Activated CD4-positive, alpha-beta T cell treated with anti-CD3 and anti-CD28 coated beads, Interleukin-10, Interleukin-2, amounts not matched to agents 100 ng/mL and 50 ng/mL, durations not matched to agents 16 hours and 8 hours (primary cell): ENCODE data around the gene ACTR3.

Experiments
- DNase-seq: peaks from one replicate; pipeline ENCODE4 v3.0.0-alpha.2; 2020

Gene ACTR3

DNA sequence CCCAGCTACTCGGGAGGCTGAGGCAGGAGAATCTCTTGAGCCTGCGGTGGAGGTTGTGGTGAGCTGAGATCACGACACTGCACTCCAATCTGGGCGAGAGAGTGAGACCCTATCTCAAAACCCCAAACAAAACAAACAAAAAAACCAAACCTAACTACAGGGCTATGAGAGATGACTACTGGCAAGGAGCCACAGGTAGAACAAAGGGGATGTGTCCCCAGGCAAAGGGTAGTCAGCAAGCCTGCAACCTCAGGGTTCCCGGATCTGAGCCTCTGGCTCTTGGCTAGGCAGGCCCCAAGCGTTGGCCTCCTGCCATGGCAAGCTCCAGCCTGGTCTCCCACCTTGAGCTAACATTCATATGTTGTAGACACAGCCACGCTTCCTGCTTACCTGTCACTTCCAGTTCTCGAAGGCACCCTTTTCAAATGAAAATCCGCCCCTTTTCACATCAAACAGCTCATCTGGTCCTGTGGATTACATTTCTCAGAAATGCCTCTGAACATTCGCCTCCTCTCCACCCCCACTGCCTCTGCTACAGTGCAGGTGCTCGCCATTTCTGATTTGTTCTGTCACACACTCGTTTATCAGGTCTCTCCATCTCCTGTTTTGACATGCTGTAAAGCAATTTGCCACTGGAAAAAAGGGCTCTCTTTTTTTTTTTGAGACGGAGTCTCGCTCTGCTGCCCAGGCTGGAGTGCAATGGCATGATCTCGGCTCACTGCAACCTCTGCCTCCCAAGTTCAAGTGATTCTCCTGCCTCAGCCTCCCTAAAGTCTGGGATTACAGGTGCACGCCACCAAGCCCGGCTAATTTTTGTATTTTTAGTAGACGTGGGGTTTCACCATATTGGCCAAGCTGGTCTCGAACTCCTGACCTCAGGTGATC, 13.1 kb upstream of the ACTR3 start:
- peak; percentile 81 for DNase-seq

DNA sequence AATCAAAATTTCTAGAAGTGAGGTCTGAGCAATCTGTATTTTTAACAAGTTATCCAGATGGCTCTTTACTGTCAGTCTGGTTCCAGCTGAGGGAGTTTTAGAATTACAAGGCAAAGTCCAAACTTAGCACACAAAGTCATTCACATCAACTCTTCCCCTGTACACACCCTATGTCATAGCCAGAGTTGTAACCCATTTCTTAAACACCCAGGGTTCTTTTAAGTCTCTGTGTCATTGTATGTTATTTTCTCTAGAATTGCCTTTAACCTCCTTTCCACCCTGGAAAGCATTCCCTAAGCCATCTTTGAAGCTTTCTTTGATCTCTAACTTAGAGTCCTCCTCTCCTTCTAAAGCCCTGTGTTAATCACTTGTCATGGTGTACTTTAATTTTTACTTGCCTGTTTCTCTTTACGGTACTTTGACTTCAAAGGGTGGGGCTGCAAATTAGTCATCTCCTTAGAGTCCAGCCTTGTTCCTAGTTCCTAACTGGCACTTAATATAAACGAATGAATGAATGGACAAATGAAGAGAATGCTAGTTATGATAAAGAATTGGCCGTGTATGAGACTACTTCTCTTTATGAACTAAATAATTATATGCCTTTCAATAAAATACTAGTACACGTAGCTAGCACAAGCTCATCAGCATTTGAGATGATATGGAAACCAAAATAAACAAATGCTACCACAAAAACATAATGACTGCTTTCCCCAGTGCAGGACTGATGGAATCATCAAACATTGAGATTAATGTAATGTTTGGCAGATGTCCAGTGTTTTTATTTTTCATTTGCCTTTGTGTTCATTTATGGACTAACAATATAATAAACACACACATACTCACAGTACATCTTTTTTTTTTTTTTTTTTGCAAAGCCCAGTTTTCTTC, 11.9 kb upstream of the ACTR3 start:
- DNase-seq = peak; percentile 35

DNA sequence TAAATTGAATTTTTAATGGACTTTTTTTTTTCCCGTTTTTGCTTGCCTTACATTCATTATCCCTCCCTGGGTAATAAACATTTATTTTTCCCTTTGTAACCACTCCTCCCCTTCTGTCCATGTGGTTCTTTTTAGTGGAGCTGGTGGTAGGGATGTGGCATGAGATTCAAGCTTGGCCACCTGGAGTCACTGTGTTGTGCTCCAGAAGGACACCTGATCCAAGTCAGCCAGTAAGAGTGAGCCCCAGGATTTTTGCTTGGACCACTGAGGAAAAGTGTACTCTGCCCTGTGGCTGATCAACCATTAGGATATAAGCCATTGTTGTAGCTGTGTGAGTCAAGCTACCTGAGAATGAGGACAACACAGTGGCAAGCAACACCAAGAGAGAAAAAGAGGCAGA, 11.1 kb upstream of the ACTR3 start:
- DNase-seq = no peak

DNA sequence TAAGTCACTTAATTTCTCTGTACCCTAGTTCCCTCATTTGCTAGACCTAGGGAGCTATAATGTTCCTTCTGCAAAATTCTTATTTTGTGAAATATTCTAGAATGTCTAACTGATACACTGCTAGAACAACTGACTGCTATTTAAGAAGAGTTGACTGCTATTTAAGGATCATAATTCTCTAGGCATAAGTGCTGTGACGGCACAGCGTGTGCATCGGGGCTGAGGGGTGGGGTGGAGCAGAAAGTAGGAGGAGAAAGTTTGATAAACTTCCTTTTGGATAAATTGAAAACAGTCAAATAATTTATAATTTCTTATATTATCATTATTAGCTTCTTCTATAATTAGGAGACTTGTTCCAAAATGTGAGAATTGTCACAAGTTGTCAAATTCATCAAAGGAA, 10.4 kb upstream of the ACTR3 start:
- DNase-seq = no peak

DNA sequence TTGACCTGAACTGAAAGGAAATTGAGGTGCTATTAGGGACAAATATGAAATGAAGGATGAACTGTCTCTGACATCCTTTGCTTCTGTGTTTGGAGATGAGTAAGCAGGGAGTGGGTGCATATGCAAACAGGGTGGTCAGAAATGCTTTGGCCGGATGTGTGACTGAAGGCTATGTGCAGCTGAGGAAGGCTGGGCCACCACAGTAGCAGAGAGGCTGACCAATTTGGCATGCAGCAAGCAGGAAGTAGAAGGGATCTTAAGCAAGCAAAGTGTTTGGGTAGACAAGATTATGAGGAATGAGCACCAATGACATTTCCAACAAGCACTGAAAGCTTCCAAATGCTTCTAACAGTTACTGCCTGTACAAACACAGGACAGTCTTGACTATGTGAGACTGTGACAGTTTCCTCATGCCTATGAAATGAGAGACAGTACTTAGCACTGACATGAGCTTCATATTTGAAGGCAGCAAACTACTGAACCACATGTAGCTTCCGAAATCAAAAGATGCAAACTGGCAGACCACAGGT, 3.3 kb upstream of the ACTR3 start:
- DNase-seq = peak; percentile 92

DNA sequence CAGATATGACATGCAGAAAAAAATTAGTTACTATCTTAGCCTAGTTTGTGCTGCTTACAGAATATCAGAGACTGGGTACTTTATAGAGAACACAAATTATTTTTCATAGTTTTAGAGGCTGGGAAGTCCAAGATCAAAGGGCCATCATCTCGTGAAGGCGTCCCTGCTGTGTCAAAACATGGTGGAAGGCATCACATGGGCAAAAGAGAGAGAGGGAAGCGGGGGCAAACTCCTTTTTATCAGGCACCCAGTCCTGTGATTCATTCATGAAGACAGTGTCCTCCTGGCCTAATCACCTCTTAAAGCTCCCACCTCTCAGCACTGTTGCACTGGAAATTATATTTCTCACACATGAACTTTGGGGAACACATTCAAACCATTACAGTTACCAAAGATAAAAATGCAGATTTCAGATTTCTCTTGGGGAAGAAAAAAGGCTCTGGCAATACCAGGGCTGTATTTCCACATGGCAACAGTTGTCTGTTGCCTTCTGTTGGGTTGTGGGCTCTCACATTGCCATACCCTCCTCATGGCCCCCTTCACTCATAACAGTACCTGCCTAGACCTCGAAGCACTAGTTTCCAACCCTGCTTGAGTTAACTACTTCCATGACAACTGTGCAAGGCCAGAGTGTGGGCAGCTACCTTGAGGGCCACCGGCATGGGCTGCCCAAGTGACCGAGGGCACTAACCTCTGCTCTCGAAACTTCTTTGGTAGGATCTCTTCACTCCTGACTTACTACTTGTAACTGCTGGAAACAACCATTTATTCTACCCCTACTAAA, 2.7 kb upstream of the ACTR3 start:
- DNase-seq = peak; percentile 71

DNA sequence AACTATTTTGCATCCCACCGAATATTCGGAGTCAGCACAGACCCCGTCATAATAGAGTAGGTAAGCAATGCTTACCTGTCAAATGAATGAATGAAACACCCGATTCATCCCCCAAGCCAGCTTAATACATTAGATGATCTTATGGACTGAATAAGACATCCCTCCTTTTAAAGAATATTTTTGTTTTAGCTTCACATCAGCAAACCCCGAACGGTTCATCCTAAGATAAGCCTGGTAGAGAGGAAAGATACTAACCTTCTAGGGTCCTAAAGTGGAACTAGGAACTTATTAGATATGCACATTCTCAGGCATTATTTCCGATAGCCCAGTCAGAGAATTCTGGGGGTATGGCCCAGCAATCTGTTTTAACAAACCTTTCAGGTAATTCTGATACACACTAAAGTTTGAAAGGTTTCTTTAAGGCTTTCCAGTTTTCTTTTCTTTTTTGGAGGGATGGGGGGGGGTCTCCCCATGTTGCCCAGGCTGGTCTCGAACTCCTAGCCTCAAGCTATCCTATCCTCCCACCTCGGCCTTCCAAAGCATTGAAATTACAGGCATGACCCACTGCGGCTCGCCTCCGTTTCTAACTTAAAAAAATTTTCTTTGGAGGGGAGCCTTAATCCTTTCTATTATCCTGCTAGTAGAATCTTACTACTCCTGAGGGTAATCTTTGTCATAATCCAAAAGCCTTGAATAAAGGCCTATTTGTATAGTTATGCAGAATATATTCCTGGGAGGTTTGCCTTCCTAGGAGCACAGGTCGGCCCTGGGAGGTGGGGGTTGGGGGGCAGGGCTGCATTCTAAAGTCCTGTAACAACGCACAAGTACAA, 1.0 kb upstream of the ACTR3 start:
- DNase-seq = no peak

DNA sequence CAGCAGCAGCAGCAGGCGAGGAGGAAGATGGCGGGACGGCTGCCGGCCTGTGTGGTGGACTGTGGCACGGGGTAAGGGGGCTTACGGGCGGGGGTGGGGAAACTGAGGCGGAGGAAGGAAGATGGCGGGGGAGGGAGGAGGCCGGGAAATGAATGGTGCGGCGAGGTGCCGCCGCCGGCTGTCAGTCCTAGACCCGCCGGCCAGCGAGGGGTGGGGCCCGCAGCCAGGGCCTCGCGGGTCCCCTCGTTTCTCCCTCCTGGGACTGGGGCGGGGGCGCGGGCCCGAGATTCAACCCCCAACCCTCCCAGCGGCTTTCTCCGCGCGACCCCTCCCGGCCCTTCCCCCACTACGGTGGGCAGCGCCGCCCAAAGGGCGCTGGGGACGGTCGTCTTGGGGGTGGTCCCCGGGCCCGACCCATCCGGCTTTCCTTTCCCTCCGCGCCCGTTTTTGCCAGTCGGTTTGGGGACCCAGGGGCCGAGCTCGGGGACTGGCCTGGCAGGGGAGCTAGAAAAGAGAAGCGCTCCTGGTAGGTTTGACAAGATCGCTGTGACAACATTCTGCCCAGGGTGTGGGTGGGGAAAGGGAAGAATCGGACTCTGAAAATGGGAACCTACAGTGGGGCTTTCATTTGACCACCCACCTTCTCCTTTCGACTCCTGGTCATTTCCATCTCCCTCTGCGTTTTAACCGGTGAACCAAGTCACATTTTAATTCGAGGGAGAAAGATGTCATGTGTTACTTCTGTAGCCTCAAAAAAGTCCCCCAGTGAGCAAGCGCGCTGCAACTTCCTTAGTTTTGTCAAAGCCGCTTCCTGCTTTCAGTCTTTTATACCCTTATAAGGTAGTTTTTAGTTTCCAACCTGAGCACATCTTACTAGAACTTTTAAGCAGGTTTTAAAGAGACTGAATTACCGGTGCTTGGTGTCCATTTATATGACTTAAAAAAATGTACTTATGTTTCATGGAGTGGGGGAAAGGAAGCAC, 655 bp downstream of the ACTR3 start:
- peak; percentile 88 for DNase-seq

DNA sequence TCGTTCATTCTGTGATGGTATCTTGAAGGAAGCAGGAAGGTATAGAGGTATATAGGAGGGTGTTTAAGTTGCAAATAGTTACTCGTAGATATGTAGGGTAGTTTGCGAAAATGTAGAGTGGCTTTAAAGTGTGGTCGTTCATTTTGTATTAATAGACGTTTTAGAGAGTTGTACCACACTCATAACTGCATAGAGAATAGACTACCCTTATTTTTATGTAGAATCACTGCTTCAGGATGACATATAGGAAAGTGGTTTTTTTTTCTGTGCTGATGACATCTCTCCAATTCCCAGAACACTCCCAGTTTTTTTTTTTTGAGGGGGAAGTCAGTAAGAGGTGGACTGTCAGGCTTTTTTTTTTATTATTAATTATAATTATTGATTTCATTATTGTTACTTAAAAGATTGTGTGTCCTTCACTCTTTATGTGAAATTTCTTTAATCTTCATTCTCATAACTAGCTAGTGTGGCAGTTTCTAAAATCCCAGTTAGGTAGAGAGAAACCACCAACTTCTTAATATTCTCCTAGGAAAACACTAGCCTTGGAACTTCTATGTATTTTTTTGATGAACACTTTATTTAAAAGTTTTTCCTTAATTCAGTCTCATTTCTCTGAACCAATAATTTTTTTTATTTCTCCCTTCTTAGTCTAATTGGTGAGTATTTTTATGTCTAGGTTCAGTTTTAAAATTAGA, 1.5 kb downstream of the ACTR3 start:
- DNase-seq = no peak

DNA sequence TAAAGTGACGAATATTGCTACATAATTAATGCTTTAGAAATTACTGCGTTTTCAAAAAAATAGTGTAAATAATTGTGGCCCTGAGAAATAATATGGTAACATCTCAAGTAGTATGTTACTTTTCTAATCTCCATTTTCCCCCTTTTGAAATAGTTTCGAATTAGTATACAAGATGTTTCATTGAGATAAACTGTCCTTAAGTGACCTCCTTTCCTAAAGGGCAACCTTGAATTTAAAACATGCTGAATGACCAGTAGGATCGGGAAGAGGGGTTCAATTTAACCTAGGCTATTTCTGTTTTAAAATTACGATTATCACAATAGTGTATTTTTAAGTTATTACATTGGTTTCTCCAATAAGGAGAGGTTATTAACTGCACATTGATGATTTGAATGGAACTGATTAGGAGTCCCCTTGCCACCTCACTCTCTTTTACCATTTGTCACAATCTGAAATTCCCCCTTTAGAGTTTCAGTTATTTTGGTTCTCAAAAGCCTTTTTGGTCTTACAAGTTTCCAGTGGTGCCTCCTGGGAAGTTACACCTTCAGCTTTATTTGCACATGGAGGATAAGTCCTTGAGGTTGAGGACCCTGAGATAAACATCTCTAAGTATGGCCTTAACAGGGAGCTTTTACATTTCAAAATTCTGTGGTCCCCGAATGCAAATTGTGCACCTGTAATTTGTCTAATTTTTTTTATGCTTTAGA, 2.3 kb downstream of the ACTR3 start:
- no peak for DNase-seq

DNA sequence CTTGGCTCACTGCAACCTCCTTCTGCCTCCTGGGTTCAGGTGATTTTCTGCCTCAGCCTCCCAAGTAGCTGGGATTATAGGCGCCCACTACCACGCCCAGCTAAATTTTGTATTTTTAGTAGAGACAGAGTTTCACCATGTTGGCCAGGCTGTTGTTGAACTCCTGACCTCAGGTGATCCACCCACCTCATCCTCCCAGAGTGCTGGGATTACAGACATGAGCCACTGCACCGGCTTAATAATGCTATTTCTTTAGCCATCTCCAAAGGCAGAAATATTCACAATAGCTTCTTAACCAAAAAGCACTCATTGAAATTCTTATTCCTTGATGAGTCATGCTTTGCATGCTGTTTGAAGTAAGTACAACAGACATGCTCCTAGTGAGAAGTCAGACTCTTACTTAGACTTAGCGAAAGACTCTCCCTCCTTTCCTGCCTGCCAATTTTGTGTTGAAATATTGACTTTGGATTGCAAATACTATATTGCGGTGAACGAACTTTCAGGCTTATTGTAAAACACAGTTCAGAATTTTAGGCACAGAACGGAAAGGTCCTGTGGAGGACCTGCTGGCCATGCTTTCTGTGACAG, 4.4 kb downstream of the ACTR3 start:
- peak; percentile 54 for DNase-seq

DNA sequence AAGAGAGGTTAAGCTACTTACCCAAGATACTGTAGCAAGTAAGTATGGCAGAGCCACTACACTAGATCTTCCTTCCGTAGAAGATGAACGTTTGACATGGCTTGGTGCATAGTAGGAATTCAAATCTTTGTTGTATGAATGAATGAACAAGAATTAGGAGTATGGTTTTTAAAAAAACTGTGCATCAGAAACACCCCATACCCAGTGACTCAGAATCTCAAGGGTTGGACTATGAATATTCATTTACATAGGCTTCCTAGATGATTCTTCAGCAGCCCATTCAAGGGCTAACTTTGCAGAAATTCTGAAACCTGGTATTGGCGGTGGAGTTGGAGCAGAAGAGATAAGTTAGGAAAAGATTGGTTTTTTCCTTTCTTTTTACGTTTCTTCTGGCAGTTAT, 5.4 kb downstream of the ACTR3 start:
- peak; percentile 45 for DNase-seq

DNA sequence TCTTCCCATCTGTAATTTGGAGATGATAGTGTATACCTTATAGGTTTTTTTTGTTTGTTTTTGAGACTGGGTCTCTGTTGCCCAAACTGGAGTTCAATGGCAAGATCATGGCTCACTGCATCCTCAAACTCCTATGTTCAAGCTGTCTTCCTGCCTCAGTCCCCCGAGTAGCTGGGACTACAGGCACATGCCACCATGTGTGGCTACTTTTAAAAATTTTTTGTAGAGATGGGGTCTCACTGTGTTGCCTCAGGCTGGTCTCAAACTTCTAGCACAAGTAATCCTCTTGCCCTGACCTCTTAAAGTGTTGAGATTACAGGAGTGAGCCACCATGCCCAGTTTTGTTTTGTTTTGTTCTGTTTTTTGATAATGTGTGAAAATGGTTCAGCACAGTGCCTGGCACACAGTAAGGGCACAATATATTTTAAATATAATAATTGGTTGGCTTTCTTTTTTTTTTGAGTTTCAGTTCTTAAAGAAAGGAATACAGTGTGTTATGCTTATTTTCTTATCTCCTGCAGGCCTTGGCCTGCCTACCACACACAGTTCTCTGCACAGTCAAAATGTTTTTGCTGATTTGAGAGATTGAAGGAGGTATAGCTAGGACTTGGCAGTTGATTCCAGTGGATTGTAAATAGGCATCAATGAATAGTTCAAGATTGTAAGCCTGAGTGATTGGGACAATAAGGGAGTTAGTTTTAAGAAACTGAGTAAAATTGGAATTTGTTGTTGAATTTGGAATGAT, 6.1 kb downstream of the ACTR3 start:
- no peak for DNase-seq

DNA sequence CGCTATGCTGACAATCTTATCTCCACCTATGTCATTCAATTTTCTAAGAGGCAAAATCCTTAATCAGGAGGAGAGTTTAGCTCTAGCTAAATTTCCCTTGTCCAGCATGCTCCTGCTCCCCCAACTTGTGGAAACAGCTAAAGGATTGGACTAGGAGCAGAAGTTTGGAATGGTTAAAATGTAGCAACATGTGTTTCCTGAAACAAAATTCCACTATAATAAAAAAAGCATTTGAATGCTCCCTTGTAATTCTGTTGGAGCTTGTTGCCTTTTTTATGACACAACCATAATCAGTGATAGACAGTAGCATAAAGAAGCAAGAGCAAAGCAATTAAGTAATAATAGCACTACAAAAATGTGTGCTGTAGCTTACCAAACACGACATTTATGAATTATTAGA, 6.9 kb downstream of the ACTR3 start:
- no peak for DNase-seq

DNA sequence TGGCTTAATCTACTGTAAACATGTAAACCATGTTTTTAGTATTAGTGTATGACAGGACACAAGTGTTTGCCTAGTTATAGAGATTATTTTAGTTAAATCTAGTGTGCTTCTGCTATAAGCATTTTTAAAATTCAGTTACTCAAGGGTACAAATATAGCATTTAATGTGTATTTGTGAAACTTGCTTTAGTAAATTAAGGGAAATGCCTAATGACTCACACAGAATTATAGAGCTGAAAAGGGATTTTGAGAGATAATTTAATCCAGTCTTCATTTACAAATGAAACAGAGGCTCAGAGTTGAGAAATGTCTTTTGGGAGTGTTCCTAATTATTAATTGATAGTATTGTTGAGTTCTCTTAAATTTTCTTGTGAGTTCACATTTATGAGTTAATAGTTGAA, 8.2 kb downstream of the ACTR3 start:
- DNase-seq = no peak

DNA sequence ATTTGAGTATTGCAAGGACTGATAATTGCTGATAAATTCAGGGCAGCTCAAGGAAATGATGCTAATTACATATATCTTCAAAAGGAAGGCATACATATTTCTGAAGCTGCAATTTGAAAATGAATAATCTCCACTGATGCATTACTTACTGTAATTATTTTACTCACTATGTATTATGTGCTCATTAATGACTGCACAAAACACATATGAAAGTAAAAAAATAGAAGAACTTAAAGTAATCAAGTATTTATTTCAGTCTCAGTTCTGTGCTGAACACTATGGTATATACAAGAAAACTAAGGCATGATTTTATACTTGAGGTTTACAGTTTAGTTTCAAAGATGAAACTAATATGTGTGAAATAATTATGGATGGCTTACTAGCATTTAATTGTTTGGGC, 9.3 kb downstream of the ACTR3 start:
- no peak for DNase-seq

DNA sequence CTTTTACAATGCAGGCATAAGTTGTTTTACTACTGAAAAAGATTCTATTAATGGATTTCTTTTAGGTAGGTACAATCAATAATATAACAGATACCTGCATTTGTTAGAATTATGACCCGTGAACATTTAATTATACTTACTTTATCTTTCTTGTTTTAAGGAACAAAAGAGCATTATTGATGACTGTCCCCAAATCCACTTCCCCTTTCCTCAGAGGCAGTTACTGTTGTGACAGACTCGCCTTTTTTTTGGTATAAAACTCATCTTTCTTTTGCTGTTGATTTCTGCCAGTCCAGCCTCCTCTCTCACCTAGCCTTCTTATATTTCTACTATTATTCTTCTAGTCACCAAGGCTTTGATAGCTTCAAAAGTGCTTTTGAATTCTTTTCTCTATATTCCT, 12.1 kb downstream of the ACTR3 start:
- no peak for DNase-seq

DNA sequence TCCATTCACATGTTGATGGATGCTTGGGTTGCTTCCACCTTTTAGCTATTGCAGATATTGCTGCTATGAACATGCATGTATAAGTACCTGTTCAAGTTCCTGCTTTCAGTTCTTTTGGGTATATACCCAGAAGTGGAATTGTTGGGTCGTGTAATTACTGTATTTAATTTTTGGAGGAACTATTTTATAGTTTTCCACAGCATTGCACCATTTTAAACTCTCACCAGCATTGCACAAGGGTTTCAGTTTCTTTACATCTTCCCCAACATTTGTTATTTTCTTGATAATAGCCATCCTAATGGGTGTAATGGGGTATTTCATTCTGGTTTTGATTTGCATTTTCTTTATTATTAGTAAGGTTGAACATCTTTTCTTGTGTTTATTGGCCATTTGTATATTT, 16.0 kb downstream of the ACTR3 start:
- no peak for DNase-seq
